OCI-LY3 (cell line): ENCODE results near the gene ZDHHC19.

Experiments
- H2AFZ ChIP-seq: fragments of 200-600, 300-600 bp; shearing (Covaris generic); 2 replicates; pipeline ENCODE4 v1.6.0; 2014; ENCODE audit warnings: antibody characterized with exemption, low read depth, low read length
- H3K27ac ChIP-seq: fragments of 200-600, 300-600 bp; sonication (generic); 2 replicates; pipeline ENCODE4 v1.5.1; 2014; ENCODE audit warnings: mild to moderate bottlenecking, low read length, moderate library complexity, mixed read lengths
- H3K27me3 ChIP-seq: fragments of 200-600, 300-600 bp; sonication (generic); 2 replicates; pipeline ENCODE4 v1.6.1; 2014; ENCODE audit warnings: low read depth, low read length, mixed read lengths
- H3K36me3 ChIP-seq: fragments of 200-600, 300-600 bp; sonication (generic); replicated peaks from 2 replicates; pipeline ENCODE3; 2014; ENCODE audit warnings: low read depth, low read length, mixed read lengths
- H3K4me1 ChIP-seq: fragments of 300-600, 200-600 bp; sonication (generic); 2 replicates; pipeline ENCODE4 v1.6.1; 2014; ENCODE audit warnings: low read length, mixed read lengths
- H3K4me2 ChIP-seq: fragments of 200-600, 300-600 bp; sonication (generic); 2 replicates; pipeline ENCODE4 v1.6.1; 2014; ENCODE audit warnings: low read length, mixed read lengths
- H3K4me3 ChIP-seq: fragments of 300-600, 200-600 bp; sonication (generic); 2 replicates; pipeline ENCODE4 v1.5.1; 2014; ENCODE audit warnings: antibody characterized with exemption, mild to moderate bottlenecking, low read length, moderate library complexity
- H3K79me2 ChIP-seq: fragments of 300-600, 200-600 bp; shearing (Covaris generic); 2 replicates; pipeline ENCODE4 v1.6.1; 2014; ENCODE audit warnings: mild to moderate bottlenecking, low read length, mixed read lengths
- H3K9ac ChIP-seq: fragments of 300-600, 200-600 bp; shearing (Covaris generic); 2 replicates; pipeline ENCODE4 v1.6.0; 2014; ENCODE audit warnings: mild to moderate bottlenecking, low read length, moderate library complexity
- H3K9me3 ChIP-seq: fragments of 200-600, 300-600 bp; shearing (Covaris generic); 2 replicates; pipeline ENCODE4 v1.6.1; 2014; ENCODE audit warnings: low read length, mixed read lengths; ENCODE audit not compliant: insufficient read depth
- H4K20me1 ChIP-seq: fragments of 200-600, 300-600 bp; sonication (generic); 2 replicates; pipeline ENCODE4 v1.6.1; 2016; ENCODE audit warnings: low read length, mixed read lengths; ENCODE audit not compliant: insufficient read depth
- CTCF ChIP-seq: fragments of 200-600, 300-600 bp; sonication (generic); IDR thresholded peaks from 2 replicates; pipeline ENCODE4 v1.5.1; 2014; ENCODE audit warnings: antibody characterized with exemption, low read length, low read depth
- EZH2phosphoT487 ChIP-seq: fragments of 200-600 bp; shearing (Covaris generic); IDR thresholded peaks from 2 replicates; pipeline ENCODE4 v1.6.1; 2018; ENCODE audit warnings: antibody characterized with exemption, mixed run types, low read depth

The ZDHHC19 gene

DNA sequence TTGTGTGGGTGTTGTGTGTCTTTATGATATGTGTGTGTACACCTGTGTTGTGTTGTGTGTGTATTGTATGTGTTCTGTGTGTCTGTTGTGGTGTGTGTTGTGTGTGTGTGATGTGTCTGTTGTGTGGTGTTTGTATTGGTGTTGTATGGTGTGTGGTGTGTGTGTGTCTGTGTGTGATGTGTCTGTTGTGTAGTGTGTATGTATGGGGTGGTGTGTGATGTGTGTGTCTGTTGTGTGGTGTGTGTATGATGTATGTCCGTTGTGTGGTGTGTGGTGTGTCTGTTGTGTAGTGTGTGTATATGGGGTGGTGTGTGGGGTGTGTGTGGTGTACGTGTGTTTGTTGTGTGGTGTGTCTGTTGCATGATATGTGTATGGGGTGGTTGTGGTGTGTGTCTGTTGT lies 46.6 kb downstream of the ZDHHC19 start:
- TF ChIP-seq EZH2phosphoT487 = no peak
- TF ChIP-seq CTCF = no peak
- H3K4me2 ChIP-seq = no peak overlapping the region
- no peaks in the 10 kb centered on the region for H3K9me3 ChIP-seq
- no peak overlapping the region for H2AFZ ChIP-seq
- peaks cover 19% of the 10 kb centered on the region for H3K4me1 ChIP-seq
- no peak overlapping the region for H3K9ac ChIP-seq
- no peak overlapping the region for H3K4me3 ChIP-seq
- no peaks in the 10 kb centered on the region for H3K27me3 ChIP-seq
- no peaks in the 10 kb centered on the region for H3K36me3 ChIP-seq
- no peaks in the 10 kb centered on the region for H3K79me2 ChIP-seq
- H4K20me1 ChIP-seq = no peaks in the 10 kb centered on the region
- H3K27ac ChIP-seq = no peak overlapping the region

GRCh38 chr3:196163666-196164493 lies 47.3 kb downstream of the ZDHHC19 start:
- no peak overlapping the region for H3K4me3 ChIP-seq
- no peaks in the 10 kb centered on the region for H3K79me2 ChIP-seq
- H3K36me3 ChIP-seq = no peaks in the 10 kb centered on the region
- no peaks in the 10 kb centered on the region for H3K9me3 ChIP-seq
- no peak overlapping the region for H2AFZ ChIP-seq
- H3K27ac ChIP-seq = no peak overlapping the region
- peaks cover 17% of the 10 kb centered on the region for H3K4me1 ChIP-seq
- H3K4me2 ChIP-seq = no peak overlapping the region
- H3K27me3 ChIP-seq = no peaks in the 10 kb centered on the region
- no peak overlapping the region for H3K9ac ChIP-seq
- TF ChIP-seq CTCF = no peak
- no peak for TF ChIP-seq EZH2phosphoT487
- H4K20me1 ChIP-seq = no peaks in the 10 kb centered on the region

- Histone ChIP-seq H2AFZ (no peak overlapping the region), H3K27ac (no peak overlapping the region), H3K4me1 (peaks cover 15% of the 10 kb centered on the region)
Measured at GRCh38 chr3:196163212-196163611, 48.0 kb downstream of the ZDHHC19 start.

More at GRCh38 chr3:196163212-196163611, 48.0 kb downstream of the ZDHHC19 start:
- TF ChIP-seq EZH2phosphoT487 = no peak
- TF ChIP-seq CTCF = no peak
- H3K9ac ChIP-seq = no peak overlapping the region
- no peak overlapping the region for H3K4me2 ChIP-seq
- H3K9me3 ChIP-seq = no peaks in the 10 kb centered on the region
- H3K79me2 ChIP-seq = no peaks in the 10 kb centered on the region
- no peak overlapping the region for H3K4me3 ChIP-seq
- no peaks in the 10 kb centered on the region for H4K20me1 ChIP-seq
- H3K36me3 ChIP-seq = no peaks in the 10 kb centered on the region
- no peaks in the 10 kb centered on the region for H3K27me3 ChIP-seq
